ENCODE results near the gene MGAT5B. TPM values are rescaled to one million over a fixed set of nuclear protein-coding genes. Genes with fewer than 3 reads are reported as not detected.
"Not testable (repeated sequence)": the region's sequence is repeated elsewhere in the genome, so short reads cannot be mapped to it uniquely, and the experiment has no call there.

MGAT5B gene
- total RNA-seq, 1 donor from 2014 or later: 1.8 TPM

DNA sequence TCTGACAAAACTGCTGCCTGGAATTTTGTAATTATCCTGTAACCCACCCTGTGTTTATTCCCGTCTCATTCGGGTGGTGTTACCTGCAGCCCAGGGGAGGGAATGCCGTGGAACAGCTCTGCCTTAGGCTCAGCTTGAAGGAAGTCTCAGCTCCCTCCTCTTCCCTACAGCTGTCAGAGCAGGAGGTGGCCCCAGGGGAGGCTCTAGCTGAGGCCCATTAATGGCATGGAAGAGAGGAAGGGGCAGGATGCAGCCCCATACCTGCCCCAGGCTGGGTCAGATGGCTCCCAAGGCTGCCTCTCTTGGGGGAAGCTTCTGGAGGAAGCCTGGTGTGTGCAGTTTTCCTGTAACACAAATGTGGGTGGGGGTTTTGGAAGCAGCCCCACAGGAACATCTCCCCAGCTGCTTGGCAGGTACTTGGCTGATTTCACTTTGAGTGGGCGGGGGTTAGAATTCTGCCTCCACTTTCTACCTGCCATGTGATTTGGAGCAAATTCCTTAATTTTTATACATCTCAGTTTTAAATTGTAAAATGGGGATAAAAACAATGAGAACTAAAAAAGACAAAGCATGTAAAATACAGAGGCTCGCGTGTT is 103.9 kb downstream of the MGAT5B start:
- Mint-ChIP-seq H3K9me3 (peaks cover 7% of the 10 kb centered on the region), H3K27ac (no peak overlapping the region), H3K27me3 (ENCODE audit: insufficient read depth, low read depth) (peaks cover 9% of the 10 kb centered on the region), H3K4me1 (peaks cover 27% of the 10 kb centered on the region), H3K36me3 (no peaks in the 10 kb centered on the region), H3K4me3 (no peak overlapping the region)
- TF ChIP-seq EZH2 (IDR thresholded peaks at IDR 0.05) (no peak), EZH2phosphoT487 (IDR thresholded peaks at IDR 0.05) (no peak)
- TF ChIP-seq, protein P1, sequence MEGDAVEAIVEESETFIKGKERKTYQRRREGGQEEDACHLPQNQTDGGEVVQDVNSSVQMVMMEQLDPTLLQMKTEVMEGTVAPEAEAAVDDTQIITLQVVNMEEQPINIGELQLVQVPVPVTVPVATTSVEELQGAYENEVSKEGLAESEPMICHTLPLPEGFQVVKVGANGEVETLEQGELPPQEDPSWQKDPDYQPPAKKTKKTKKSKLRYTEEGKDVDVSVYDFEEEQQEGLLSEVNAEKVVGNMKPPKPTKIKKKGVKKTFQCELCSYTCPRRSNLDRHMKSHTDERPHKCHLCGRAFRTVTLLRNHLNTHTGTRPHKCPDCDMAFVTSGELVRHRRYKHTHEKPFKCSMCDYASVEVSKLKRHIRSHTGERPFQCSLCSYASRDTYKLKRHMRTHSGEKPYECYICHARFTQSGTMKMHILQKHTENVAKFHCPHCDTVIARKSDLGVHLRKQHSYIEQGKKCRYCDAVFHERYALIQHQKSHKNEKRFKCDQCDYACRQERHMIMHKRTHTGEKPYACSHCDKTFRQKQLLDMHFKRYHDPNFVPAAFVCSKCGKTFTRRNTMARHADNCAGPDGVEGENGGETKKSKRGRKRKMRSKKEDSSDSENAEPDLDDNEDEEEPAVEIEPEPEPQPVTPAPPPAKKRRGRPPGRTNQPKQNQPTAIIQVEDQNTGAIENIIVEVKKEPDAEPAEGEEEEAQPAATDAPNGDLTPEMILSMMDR (IDR thresholded peaks at IDR 0.05): no peak
- H3K36me3 ChIP-seq: no peaks in the 10 kb centered on the region
- no peak for DNase-seq (ENCODE audit: low spot score)
- H3K27me3 ChIP-seq: no peaks in the 10 kb centered on the region
- H3F3A ChIP-seq (ENCODE audit: low read depth): peaks cover 26% of the 10 kb centered on the region
- H3K79me2 ChIP-seq (ENCODE audit: low read depth): no peaks in the 10 kb centered on the region
- no peaks in the 10 kb centered on the region for H3K9me3 ChIP-seq (ENCODE audit: low read depth)
- no peaks in the 10 kb centered on the region for H4K20me1 ChIP-seq (ENCODE audit: low read depth)
- no peak overlapping the region for H3K4me2 ChIP-seq
- no peak overlapping the region for H3K27ac ChIP-seq
- H3K4me1 ChIP-seq: peaks cover 23% of the 10 kb centered on the region
- H3K4me3 ChIP-seq: no peak overlapping the region
- H3K9ac ChIP-seq: no peak overlapping the region
- H2AFZ ChIP-seq (replicated peaks): no peak overlapping the region

DNA sequence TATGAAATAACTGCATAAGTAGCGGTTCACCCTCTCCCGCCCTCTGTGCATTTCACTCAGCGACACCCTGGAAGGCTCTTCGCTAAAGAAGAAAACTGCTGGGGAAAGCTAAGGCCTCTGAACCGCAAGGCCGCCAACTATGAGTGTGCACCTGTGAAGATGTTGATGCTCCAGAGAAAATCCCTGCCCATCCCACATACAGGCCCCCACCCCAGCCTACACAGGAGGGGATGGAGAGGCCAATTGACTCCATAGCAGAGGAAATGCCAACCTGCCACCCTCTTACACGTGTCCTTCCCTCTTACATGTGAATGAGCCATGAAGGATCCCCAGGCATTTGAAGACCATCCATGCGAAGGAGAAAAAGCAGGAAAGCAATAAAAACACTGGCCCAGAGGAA is 104.8 kb downstream of the MGAT5B start:
- Mint-ChIP-seq H3K4me3 (no peak overlapping the region), H3K9me3 (peaks cover 13% of the 10 kb centered on the region), H3K4me1 (peaks cover 27% of the 10 kb centered on the region), H3K27me3 (ENCODE audit: insufficient read depth, low read depth) (peaks cover 9% of the 10 kb centered on the region), H3K36me3 (no peaks in the 10 kb centered on the region), H3K27ac (no peak overlapping the region)
- H2AFZ ChIP-seq (replicated peaks): no peak overlapping the region
- no peaks in the 10 kb centered on the region for H3K79me2 ChIP-seq (ENCODE audit: low read depth)
- H3K9ac ChIP-seq: no peak overlapping the region
- H3K4me2 ChIP-seq: no peak overlapping the region
- peaks cover 24% of the 10 kb centered on the region for H3F3A ChIP-seq (ENCODE audit: low read depth)
- no peak overlapping the region for H3K27ac ChIP-seq
- H3K27me3 ChIP-seq: no peaks in the 10 kb centered on the region
- no peaks in the 10 kb centered on the region for H3K36me3 ChIP-seq
- TF ChIP-seq, protein P1 (IDR thresholded peaks at IDR 0.05): no peak
- TF ChIP-seq EZH2 (IDR thresholded peaks at IDR 0.05): no peak
- H3K4me1 ChIP-seq: peaks cover 23% of the 10 kb centered on the region
- DNase-seq (ENCODE audit: low spot score): no peak
- H3K9me3 ChIP-seq (ENCODE audit: low read depth): peaks cover 4% of the 10 kb centered on the region
- no peaks in the 10 kb centered on the region for H4K20me1 ChIP-seq (ENCODE audit: low read depth)
- H3K4me3 ChIP-seq: no peak overlapping the region

DNA sequence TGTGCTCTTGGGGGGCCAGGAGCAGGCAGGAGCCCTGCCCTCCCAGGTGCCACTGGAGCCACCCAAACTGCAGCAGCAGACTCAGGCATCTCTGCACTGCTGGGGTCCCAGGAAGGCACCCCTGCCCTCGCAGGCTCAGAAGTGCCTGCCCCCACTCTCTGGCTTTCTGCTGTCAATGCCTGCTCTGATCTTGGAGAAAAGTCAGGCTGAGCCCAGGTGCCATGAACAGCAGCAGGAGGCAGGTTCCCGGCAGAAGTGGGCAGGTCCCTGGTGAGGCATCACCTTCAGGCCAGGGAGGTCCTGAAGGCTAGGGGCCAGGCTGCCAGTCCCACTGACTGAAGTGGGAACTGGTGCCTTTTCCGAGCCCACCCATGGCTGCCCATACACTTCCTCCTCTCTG is 106.5 kb downstream of the MGAT5B start:
- H3K27me3 ChIP-seq: no peaks in the 10 kb centered on the region
- peaks cover 8% of the 10 kb centered on the region for H3F3A ChIP-seq (ENCODE audit: low read depth)
- H3K9ac ChIP-seq: no peak overlapping the region
- H3K9me3 ChIP-seq (ENCODE audit: low read depth): peaks cover 4% of the 10 kb centered on the region
- no peak for TF ChIP-seq EZH2 (IDR thresholded peaks at IDR 0.05)
- TF ChIP-seq, protein P1 (IDR thresholded peaks at IDR 0.05): no peak
- TF ChIP-seq EZH2phosphoT487 (IDR thresholded peaks at IDR 0.05): no peak
- no peak overlapping the region for H3K4me3 ChIP-seq
- peaks cover 4% of the 10 kb centered on the region for H3K36me3 Mint-ChIP-seq
- no peak overlapping the region for H3K27ac ChIP-seq
- H3K9me3 Mint-ChIP-seq: peaks cover 23% of the 10 kb centered on the region
- H3K4me1 Mint-ChIP-seq: peaks cover 16% of the 10 kb centered on the region
- no peak for DNase-seq (ENCODE audit: low spot score)
- H3K4me1 ChIP-seq: peaks cover 20% of the 10 kb centered on the region
- no peak overlapping the region for H3K27ac Mint-ChIP-seq
- H3K27me3 Mint-ChIP-seq (ENCODE audit: insufficient read depth, low read depth): peaks cover 12% of the 10 kb centered on the region
- H3K36me3 ChIP-seq: no peaks in the 10 kb centered on the region
- no peak overlapping the region for H2AFZ ChIP-seq (replicated peaks)
- no peak overlapping the region for H3K4me2 ChIP-seq
- H3K79me2 ChIP-seq (ENCODE audit: low read depth): no peaks in the 10 kb centered on the region
- H4K20me1 ChIP-seq (ENCODE audit: low read depth): no peaks in the 10 kb centered on the region
- no peak overlapping the region for H3K4me3 Mint-ChIP-seq

DNA sequence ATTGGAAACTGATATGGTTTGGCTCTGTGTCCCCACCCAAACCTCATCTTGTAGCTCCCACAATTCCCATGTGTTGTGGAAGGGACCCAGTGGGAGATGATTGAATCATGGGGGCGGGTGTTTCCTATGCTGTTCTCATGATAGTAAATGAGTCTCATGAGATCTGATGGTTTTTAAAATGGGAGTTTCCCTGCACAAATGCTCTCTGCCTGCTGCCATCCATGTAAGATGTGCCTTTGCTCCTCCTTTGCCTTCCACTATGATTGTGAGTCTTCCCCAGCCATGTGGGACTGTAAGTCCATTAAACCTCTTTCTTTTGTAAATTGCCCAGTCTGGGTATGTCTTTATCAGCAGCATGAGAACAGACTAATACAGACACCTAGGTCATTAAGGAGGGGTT is 109.8 kb downstream of the MGAT5B start:
- Mint-ChIP-seq H3K27me3 (ENCODE audit: insufficient read depth, low read depth) (peaks cover 15% of the 10 kb centered on the region), H3K4me1 (peaks cover 15% of the 10 kb centered on the region), H3K9me3 (peaks cover 23% of the 10 kb centered on the region)
- Histone ChIP-seq H3K4me1 (peaks cover 17% of the 10 kb centered on the region), H3F3A (ENCODE audit: low read depth) (peaks cover 17% of the 10 kb centered on the region)
- not testable (repeated sequence) for H4K20me1 ChIP-seq (ENCODE audit: low read depth); H2AFZ ChIP-seq (replicated peaks); H3K27me3 ChIP-seq; H3K9ac ChIP-seq; DNase-seq (ENCODE audit: low spot score); H3K9me3 ChIP-seq (ENCODE audit: low read depth); H3K27ac ChIP-seq; H3K4me2 ChIP-seq; H3K36me3 ChIP-seq; H3K4me3 ChIP-seq; H3K36me3 Mint-ChIP-seq; H3K4me3 Mint-ChIP-seq; H3K79me2 ChIP-seq (ENCODE audit: low read depth); H3K27ac Mint-ChIP-seq
